Anterior cingulate cortex (tissue), 58 donors: ENCODE measurements around the gene LRWD1.
"Not testable (repeated sequence)": the region's sequence is repeated elsewhere in the genome, so short reads cannot be mapped to it uniquely, and the experiment has no call there.

ENCODE experiments used
- DNase-seq, 58 donors: peaks; one replicate each; lab custom pipeline; 2025; lab: John Stamatoyannopoulos, UW

Gene LRWD1

GRCh38 chr7:102467581-102468477, 3.0 kb downstream of the LRWD1 start:
- no peak for DNase-seq

DNA sequence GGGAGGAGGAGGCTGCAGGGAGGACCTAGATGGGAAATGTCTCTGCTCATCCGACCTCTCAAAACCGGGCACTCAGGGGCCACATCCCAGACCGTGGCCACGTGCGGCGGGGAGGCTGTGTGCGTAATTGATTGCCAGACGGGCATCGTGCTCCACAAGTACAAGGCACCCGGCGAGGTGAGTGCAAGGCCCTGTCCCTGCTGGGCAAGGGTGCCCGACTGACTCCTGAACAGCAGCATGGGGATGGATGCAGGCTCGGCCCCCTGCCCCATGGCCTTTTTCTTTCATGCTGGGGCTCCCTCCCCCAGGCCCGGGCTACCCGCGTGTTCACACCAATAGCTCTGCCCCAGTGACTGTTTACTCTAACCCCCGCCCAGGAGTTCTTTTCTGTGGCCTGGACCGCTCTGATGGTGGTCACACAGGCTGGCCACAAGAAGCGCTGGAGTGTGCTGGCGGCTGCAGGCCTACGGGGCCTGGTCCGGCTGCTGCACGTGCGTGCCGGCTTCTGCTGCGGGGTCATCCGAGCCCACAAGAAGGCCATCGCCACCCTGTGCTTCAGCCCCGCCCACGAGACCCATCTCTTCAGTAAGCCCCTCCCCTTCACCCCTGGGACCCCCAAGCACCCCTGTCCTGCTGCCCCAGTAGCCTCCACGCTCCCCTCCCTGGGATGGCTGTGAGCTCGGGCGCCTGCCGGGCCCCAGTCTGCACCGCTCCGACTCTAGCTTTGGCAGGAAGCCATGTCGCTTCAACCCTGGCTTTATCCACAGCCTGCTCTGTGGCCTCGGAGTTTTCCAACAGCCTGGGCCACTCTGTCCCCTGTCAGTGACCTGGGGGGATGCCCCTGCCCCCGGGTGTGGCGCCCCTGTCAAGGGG, 3.9 kb downstream of the LRWD1 start:
- DNase-seq = no peak

- DNase-seq = no peak
These were observed 4.7 kb downstream of the LRWD1 start for GRCh38 chr7:102469351-102469971.

GRCh38 chr7:102469972-102470825, 5.4 kb downstream of the LRWD1 start:
- DNase-seq = no peak

GRCh38 chr7:102471791-102472125, 7.0 kb downstream of the LRWD1 start:
- peak in 1 of 58 donors; percentile 9 for DNase-seq

GRCh38 chr7:102472126-102473041, 7.6 kb downstream of the LRWD1 start:
- DNase-seq = no peak

DNA sequence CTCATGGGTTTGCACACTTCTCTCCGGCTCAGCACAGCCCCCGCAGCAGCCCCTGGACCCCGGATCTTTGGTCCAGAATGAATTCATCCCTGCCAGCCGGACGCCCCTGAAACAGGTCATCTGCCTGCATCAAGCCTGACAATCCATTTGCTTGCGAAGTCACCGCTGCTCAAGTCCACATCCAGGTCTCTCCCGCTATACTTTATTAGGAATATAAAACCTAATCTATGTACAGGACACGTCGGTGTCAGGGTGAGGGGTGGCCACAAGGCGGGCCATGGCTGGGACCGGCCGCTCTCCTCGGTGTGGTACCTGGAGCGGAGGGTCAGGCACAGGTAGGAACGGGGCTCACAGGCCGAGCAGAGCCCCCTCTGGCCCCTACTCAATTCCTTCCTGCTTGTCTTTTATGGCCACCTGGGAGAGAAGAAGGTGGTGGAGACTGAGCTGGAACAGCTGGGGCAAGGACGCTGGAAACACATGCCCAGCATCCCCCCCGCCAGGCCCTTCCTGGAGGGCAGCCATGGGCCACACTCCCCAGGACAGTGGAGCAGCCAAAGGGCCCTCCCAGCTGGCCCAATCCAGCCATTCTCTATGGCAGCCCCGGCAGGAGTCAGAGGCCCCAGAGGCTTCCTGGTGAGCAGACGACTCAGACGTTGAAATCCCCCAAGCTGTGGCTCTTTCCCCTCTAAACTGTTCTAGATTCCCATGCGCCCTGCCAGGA, 8.6 kb downstream of the LRWD1 start:
- DNase-seq = peak in 9 of 58 donors; percentile 8 to 41 (median 21)

GRCh38 chr7:102474116-102474515, 9.3 kb downstream of the LRWD1 start:
- not testable (repeated sequence) for DNase-seq

- not testable (repeated sequence) for DNase-seq
These were observed 10.1 kb downstream of the LRWD1 start for GRCh38 chr7:102474736-102475435.

DNA sequence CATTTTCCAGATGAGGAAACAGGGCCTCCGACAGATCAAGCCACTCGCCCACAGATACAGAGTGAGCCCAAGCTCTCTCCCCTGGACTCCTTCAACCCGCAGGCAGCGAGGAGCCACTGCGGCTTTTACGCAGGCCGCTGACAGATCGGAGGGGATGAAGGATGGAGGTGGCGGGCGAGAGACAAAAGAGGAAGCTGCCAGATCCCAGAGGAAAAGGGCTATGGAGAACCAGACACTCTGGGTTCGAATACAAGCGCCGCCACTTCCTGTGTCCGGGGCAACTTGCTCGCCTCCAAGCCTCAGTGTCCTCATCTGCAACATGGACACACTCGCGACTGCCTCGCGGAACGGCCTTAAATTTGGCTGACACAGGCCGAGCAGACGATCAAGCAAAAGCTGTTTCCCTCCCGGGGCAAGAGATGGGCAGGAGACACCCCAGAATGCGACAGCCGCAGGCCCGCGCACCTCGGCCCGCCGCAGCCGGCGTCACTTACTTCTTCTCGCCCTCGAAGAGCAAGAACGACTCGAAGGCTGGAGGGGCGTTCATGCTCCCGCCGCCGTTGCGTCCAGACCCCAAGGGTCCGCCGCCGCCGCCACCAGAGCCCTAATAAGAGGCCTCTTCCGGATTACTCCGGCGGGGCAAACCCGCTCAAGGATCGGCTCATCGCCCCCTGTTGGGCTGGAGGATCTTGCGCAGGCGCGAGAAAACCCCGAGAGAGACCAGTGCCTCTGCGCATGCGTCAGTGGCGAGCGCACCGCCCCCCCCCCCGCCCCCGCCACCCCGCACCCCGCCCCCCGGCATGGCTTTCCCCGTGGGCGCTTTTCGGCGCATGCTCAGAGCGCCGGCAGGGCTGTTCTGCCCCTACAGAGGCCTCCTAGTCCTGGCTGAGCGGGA, 13.8 kb downstream of the LRWD1 start, which contains the start of gene POLR2J:
TSS of gene POLR2J (minus strand) at position 609 of the 895 bp plus-strand sequence. CDS start at position 547, 62 bp downstream.
- DNase-seq = not testable (repeated sequence)

- not testable (repeated sequence) for DNase-seq
These were observed 14.4 kb downstream of the LRWD1 start for GRCh38 chr7:102479209-102479584.

GRCh38 chr7:102479982-102480637, 15.3 kb downstream of the LRWD1 start:
- DNase-seq = not testable (repeated sequence)

DNA sequence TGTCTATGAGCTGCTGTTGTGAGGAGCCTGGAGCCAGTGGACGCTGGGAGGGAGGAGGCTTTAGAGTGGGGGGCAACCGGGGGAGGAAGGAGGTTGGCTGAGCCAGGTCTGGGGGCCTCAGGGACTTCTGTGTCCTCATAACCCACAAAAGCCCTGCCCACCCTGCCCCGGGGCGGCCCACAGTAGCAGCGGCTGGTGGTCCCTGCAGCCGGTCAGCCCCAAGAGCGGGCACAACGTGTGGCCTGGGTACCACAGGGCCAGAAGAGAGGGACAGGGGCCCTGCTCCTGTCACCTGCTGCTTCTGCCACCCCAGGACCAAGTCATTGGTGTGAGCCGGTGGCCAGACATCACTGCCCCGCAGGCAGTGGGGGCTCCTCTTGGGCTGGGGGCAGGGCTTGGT, 17.2 kb downstream of the LRWD1 start:
- not testable (repeated sequence) for DNase-seq

GRCh38 chr7:102484317-102484716, 19.5 kb downstream of the LRWD1 start:
- DNase-seq = not testable (repeated sequence)

- not testable (repeated sequence) for DNase-seq
These were observed 25.8 kb downstream of the LRWD1 start for GRCh38 chr7:102490529-102491075.
